Upper lobe of right lung (tissue), 1 donor: ENCODE measurements around the gene KLHL12. TPM values are rescaled to one million over a fixed set of nuclear protein-coding genes. Genes with fewer than 3 reads are reported as not detected.
A peak's percentile ranks its signal among the peaks of the same experiment; 100 is the strongest.

Experiments used
- ATAC-seq: fragments of 200-7000 bp; cut with Tn5 transposase; one replicate; pipeline ENCODE4 v1.9.1; 2020; ENCODE audit warnings: mild to moderate bottlenecking, moderate library complexity
- DNase-seq: peaks from one replicate; pipeline ENCODE4 v3.0.0-alpha.2; 2020
- H3K27ac ChIP-seq: fragments of 200-600 bp; one replicate; pipeline ENCODE4 v1.8.0; 2022
- H3K27me3 ChIP-seq: fragments of 200-600 bp; one replicate; pipeline ENCODE4 v1.8.0; 2022; ENCODE audit warnings: mild to moderate bottlenecking
- H3K36me3 ChIP-seq: fragments of 200-600 bp; one replicate; pipeline ENCODE4 v1.8.0; 2022
- H3K4me1 ChIP-seq: fragments of 200-600 bp; one replicate; pipeline ENCODE4 v1.8.0; 2022
- H3K4me3 ChIP-seq: fragments of 200-600 bp; one replicate; pipeline ENCODE4 v1.8.0; 2022; ENCODE audit warnings: mild to moderate bottlenecking
- H3K9me3 ChIP-seq: fragments of 200-600 bp; one replicate; pipeline ENCODE4 v1.8.0; 2022
- intact Hi-C: fragments of 100-400 bp; cut with DNase I; formaldehyde crosslinking; loops from one replicate; pipeline ENCODE4 v1.11.0; 2022
- total RNA-seq: library from RNA; stranded (reverse); fragmentation: NEBNext Ultra II Directional; extraction: Animal tissue kit (Norgen Biotek cat#: 25700); gene quantifications from one replicate; pipeline ENCODE4 v1.2.1, GENCODE V29; 2021
- TF ChIP-seq, protein P1 (sequence below): fragments of 200-600 bp; IDR thresholded peaks from one replicate; pipeline ENCODE4 v1.8.0; 2022; ENCODE audit warnings: antibody characterized with exemption
- donor health status: DM: no; HTN: yes; CAD: no; lungs with severe emphysema.

The KLHL12 gene
- total RNA-seq, 1 donor from 2014 or later, result 24.4 TPM

DNA sequence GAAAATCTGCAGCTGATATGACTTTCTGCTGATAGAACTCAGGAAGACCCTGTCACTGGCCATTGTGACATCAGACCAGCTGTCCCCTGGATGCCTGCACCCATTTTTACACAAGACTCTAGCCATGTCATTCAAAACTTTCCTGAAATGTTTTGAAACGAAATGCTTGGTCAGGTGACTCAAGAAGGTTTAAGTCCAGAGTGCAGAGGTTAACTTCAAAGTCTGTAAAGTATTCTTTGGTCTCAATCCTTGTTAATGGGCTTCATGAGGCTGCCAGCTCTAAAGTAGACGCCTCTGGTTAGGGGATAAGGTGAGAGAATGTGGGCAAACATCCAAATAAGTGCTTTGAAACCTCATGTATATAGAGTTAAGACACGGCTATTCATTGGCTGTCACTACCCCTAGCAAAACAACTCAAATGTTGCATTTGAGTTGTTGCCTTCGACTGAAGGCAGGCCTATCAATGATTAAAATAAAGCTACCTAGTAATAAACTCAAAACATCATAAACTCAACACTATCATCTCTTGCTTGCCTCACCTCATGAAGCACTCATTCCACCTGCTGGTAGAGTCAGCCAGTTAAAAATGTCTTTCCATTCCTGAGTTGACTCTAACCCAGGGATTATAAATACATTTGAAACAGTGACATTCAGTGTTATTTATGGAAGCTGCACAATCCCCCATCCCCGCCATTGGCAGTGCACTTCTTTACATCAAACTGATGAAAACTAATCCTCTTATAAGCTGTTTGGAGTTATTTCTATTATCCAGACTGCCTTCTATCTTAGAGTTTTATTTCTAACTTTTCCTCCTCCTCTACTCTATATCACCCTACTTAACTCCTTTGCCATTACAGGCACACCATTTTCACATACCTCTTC, 64.1 kb downstream of the KLHL12 start:
- intact Hi-C loops, result no loop called here
- no peak for DNase-seq
- H3K27ac ChIP-seq, result no peak overlapping the region
- H3K36me3 ChIP-seq, result no peaks in the 10 kb centered on the region
- no peak overlapping the region for H3K4me3 ChIP-seq
- H3K4me1 ChIP-seq, result peaks cover 11% of the 10 kb centered on the region
- TF ChIP-seq, protein P1, sequence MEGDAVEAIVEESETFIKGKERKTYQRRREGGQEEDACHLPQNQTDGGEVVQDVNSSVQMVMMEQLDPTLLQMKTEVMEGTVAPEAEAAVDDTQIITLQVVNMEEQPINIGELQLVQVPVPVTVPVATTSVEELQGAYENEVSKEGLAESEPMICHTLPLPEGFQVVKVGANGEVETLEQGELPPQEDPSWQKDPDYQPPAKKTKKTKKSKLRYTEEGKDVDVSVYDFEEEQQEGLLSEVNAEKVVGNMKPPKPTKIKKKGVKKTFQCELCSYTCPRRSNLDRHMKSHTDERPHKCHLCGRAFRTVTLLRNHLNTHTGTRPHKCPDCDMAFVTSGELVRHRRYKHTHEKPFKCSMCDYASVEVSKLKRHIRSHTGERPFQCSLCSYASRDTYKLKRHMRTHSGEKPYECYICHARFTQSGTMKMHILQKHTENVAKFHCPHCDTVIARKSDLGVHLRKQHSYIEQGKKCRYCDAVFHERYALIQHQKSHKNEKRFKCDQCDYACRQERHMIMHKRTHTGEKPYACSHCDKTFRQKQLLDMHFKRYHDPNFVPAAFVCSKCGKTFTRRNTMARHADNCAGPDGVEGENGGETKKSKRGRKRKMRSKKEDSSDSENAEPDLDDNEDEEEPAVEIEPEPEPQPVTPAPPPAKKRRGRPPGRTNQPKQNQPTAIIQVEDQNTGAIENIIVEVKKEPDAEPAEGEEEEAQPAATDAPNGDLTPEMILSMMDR, result no peak
- no peaks in the 10 kb centered on the region for H3K9me3 ChIP-seq
- ATAC-seq, result no peak
- no peaks in the 10 kb centered on the region for H3K27me3 ChIP-seq

DNA sequence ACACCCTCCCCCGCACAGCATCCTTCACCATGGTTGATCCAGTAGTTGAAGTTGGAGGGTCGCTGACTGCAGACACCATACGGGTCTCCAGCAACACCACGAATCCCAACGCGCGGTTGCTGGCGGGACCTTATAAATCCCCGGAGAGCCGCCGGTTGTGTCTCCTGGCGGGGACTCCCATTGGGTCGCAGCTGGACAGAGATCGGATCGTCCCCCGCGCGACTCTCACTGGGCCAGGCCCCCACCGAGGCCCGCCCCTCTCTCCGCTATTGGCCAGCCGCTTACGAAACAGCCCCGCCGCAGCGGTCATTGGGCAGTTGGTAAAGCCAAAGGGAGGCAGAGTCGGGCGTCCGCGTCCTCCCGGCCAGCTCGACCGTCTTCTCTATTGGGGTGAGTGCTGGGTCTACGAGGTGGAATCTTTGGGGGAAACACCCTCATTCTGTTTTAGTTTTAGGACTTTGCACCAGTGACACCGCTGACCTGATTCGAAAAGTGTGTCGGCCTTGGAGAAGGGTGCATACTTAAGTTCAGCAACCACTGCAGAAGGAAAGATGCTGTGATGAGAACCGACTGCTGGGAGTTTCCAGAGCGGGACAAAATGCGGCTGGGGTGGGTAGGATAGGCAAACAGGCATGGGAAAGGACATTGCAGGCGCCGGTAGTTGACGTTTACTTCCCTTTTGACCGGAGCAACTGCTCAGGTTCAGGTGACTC, 65.5 kb downstream of the KLHL12 start:
- H3K27ac ChIP-seq, result no peak overlapping the region
- no peaks in the 10 kb centered on the region for H3K9me3 ChIP-seq
- peaks cover 11% of the 10 kb centered on the region for H3K4me1 ChIP-seq
- H3K27me3 ChIP-seq, result no peaks in the 10 kb centered on the region
- peak; percentile 95 for DNase-seq
- peak; percentile 98 for ATAC-seq
- TF ChIP-seq, protein P1, result no peak
- H3K36me3 ChIP-seq, result no peaks in the 10 kb centered on the region
- intact Hi-C loops, result no loop called here
- peak overlapping the region; percentile 69 for H3K4me3 ChIP-seq

DNA sequence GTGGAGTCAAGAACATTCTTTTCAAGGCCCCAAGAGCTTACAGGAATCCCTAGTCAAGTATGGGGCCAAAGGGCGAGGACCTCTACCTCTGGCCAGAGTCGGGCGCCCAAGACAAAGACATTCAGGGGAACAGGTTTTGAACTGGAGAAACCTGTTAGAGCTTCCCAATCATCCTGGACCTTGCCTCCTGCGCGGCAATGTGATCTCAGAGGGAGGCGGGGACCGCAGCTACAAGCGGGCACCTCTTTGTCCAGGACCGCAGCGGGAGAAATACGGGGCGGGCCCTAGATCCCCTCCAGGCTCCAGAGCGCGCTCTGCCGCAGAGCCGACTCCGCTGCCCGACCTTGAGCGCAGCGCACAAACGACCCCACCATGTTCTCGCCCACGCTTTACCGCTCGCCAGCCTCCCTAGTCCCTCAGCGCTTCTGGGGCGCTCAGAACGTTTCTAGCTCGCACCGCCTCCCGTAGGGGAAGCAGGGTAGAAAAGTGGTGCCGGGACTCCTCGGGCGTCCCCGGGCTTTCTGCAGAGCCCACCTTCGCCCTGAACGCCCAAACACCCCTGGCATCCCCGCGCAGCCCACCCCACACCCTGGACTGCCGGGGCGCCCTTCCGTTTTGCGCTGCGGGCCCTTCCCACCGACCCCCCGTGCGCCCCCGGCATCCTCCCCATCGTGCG, 66.2 kb downstream of the KLHL12 start:
- no peaks in the 10 kb centered on the region for H3K36me3 ChIP-seq
- H3K9me3 ChIP-seq, result no peaks in the 10 kb centered on the region
- peaks cover 11% of the 10 kb centered on the region for H3K4me1 ChIP-seq
- peak overlapping the region; percentile 69 for H3K4me3 ChIP-seq
- peak overlapping the region; percentile 47 for H3K27ac ChIP-seq
- TF ChIP-seq, protein P1, result no peak
- no peaks in the 10 kb centered on the region for H3K27me3 ChIP-seq
- DNase-seq (peak; percentile 83), ATAC-seq (peak; percentile 79)
- intact Hi-C loops, result no loop called here

- peak overlapping the region; percentile 66 for H3K27ac ChIP-seq
- DNase-seq (no peak), ATAC-seq (no peak)
- no peaks in the 10 kb centered on the region for H3K9me3 ChIP-seq
- intact Hi-C loops, result no loop called here
- H3K36me3 ChIP-seq, result no peaks in the 10 kb centered on the region
- peaks cover 11% of the 10 kb centered on the region for H3K4me1 ChIP-seq
- H3K27me3 ChIP-seq, result no peaks in the 10 kb centered on the region
- TF ChIP-seq, protein P1, result no peak
- H3K4me3 ChIP-seq, result no peak overlapping the region
Measured at GRCh38 chr1:202858789-202859414, 68.1 kb downstream of the KLHL12 start.

GRCh38 chr1:202858331-202858730, 68.7 kb downstream of the KLHL12 start:
- peaks cover 11% of the 10 kb centered on the region for H3K4me1 ChIP-seq
- ATAC-seq (no peak), DNase-seq (no peak)
- no peaks in the 10 kb centered on the region for H3K36me3 ChIP-seq
- H3K27ac ChIP-seq, result peak overlapping the region; percentile 66
- no peak overlapping the region for H3K4me3 ChIP-seq
- intact Hi-C loops, result no loop called here
- TF ChIP-seq, protein P1, result no peak
- no peaks in the 10 kb centered on the region for H3K9me3 ChIP-seq
- H3K27me3 ChIP-seq, result no peaks in the 10 kb centered on the region
